Posterior cingulate gyrus (tissue), 11 donors: ENCODE measurements around the gene CCDC77.
A peak's percentile ranks its signal among the peaks of the same experiment; 100 is the strongest.
"Not testable (repeated sequence)": the region's sequence is repeated elsewhere in the genome, so short reads cannot be mapped to it uniquely, and the experiment has no call there.

Experiments used
- DNase-seq, 10 donors: peaks; one replicate each; pipeline versions ENCODE4 v3.0.0 to v3.0.0-alpha.2; 2020 to 2021; ENCODE audit warnings: mixed read lengths in 3 of 10
- intact Hi-C: fragments of 100-400 bp; cut with DNase I; formaldehyde crosslinking; loops from one replicate; pipeline ENCODE4 v1.15.1; 2023

The CCDC77 gene

GRCh38 chr12:401235-402028 lies at the start of gene CCDC77:
Gene CCDC77 (plus strand): TSS chr12:401644. CDS start chr12:409384, 7,740 bp downstream.
- intact Hi-C loops = no loop called here
- DNase-seq = peak; percentile 90 to 99 (median 93)

- intact Hi-C loops = no loop called here
- DNase-seq = peak in 1 of 10 donors; percentile 7
Measured at GRCh38 chr12:356276-356988, 45.0 kb upstream of the CCDC77 start.

- no peak for DNase-seq
- intact Hi-C loops = no loop called here
Measured at GRCh38 chr12:359091-359490, 42.4 kb upstream of the CCDC77 start.

GRCh38 chr12:366820-367219 lies 34.6 kb upstream of the CCDC77 start:
- DNase-seq = no peak
- intact Hi-C loops = no loop called here

- intact Hi-C loops = no loop called here
- DNase-seq = no peak
Measured at GRCh38 chr12:367972-368371, 33.5 kb upstream of the CCDC77 start.

GRCh38 chr12:370739-371485 lies 30.5 kb upstream of the CCDC77 start:
- intact Hi-C loops, DNase-seq: not testable (repeated sequence)

GRCh38 chr12:386651-387050 lies 14.8 kb upstream of the CCDC77 start:
- no peak for DNase-seq
- intact Hi-C loops = no loop called here

GRCh38 chr12:388012-388411 lies 13.4 kb upstream of the CCDC77 start:
- intact Hi-C loops = no loop called here
- no peak for DNase-seq

GRCh38 chr12:388541-389141 lies 12.8 kb upstream of the CCDC77 start:
- DNase-seq = peak in 2 of 10 donors; percentile 10 to 71
- intact Hi-C loops = no loop called here

GRCh38 chr12:389142-390096 lies 12.0 kb upstream of the CCDC77 start, which contains the start of gene KDM5A:
Gene KDM5A (minus strand): TSS chr12:389320. CDS start chr12:389091, 229 bp downstream.
- DNase-seq = peak; percentile 86 to 99 (median 92)
- intact Hi-C loops = no loop called here

GRCh38 chr12:400828-401227 lies 616 bp upstream of the CCDC77 start:
- DNase-seq = no peak
- intact Hi-C loops = no loop called here

- intact Hi-C loops = no loop called here
- DNase-seq = no peak
Measured at GRCh38 chr12:402029-402389, 565 bp downstream of the CCDC77 start.

- DNase-seq = peak in 1 of 10 donors; percentile 15
- intact Hi-C loops = no loop called here
Measured at GRCh38 chr12:414859-415258, 13.4 kb downstream of the CCDC77 start.

GRCh38 chr12:418432-418831 lies 17.0 kb downstream of the CCDC77 start:
- no peak for DNase-seq
- intact Hi-C loops = no loop called here

- DNase-seq = no peak
- intact Hi-C loops = no loop called here
Measured at GRCh38 chr12:422526-422925, 21.1 kb downstream of the CCDC77 start.

- DNase-seq, intact Hi-C loops: not testable (repeated sequence)
Measured at GRCh38 chr12:435737-436136, 34.3 kb downstream of the CCDC77 start.

- intact Hi-C loops = loop anchor here (1.0 kb wide), 1 partner anchor 105 kb away; no protein-coding TSS in a partner anchor
- peak in 5 of 10 donors; percentile 57 to 88 (median 72) for DNase-seq
Measured at GRCh38 chr12:442235-442884, 40.9 kb downstream of the CCDC77 start.

GRCh38 chr12:447141-447540 lies 45.7 kb downstream of the CCDC77 start:
- no peak for DNase-seq
- intact Hi-C loops = no loop called here

GRCh38 chr12:449203-449602 lies 47.8 kb downstream of the CCDC77 start:
- intact Hi-C loops = no loop called here
- DNase-seq = no peak
